Activated CD8-positive, alpha-beta T cell treated with anti-CD3 and anti-CD28 coated beads, Interleukin-2, amount 10 ng/mL, durations not matched to agents 7 days and 5 days (primary cell): ENCODE measurements around the gene KIF26B. TPM values are rescaled to one million over a fixed set of nuclear protein-coding genes. Genes with fewer than 3 reads are reported as not detected.
"Not testable (repeated sequence)": the region's sequence is repeated elsewhere in the genome, so short reads cannot be mapped to it uniquely, and the experiment has no call there.

ENCODE experiments used
- ATAC-seq: fragments of 150-1000 bp; cut with Tn5 transposase; one replicate; pipeline ENCODE4 v1.10.0; 2021; ENCODE audit warnings: moderate library complexity
- CTCF ChIA-PET: fragments of 350-600 bp; sonication (Branson Sonifier 250); formaldehyde crosslinking; loops from one replicate; lab custom pipeline; 2021; ENCODE audit warnings: antibody characterized with exemption; lab: Charles Lee
- POLR2A ChIA-PET: fragments of 350-600 bp; sonication (Branson Sonifier 250); formaldehyde crosslinking; loops from one replicate; lab custom pipeline; 2021; ENCODE audit warnings: antibody characterized with exemption; lab: Charles Lee
- DNase-seq: peaks from one replicate; pipeline ENCODE4 v3.0.0-alpha.2; 2020
- H3K27ac Mint-ChIP-seq: one replicate; pipeline ENCODE4 v1.8.0; 2021; ENCODE audit warnings: mild to moderate bottlenecking, mixed read lengths
- H3K27me3 Mint-ChIP-seq: one replicate; pipeline ENCODE4 v1.8.0; 2021; ENCODE audit warnings: low read depth, mixed read lengths
- H3K36me3 Mint-ChIP-seq: one replicate; pipeline ENCODE4 v1.8.0; 2021; ENCODE audit warnings: low read depth, mixed read lengths
- H3K4me1 Mint-ChIP-seq: one replicate; pipeline ENCODE4 v1.8.0; 2021; ENCODE audit warnings: low read depth, mixed read lengths
- H3K4me3 Mint-ChIP-seq: one replicate; pipeline ENCODE4 v1.8.0; 2021; ENCODE audit warnings: mild to moderate bottlenecking, mixed read lengths
- H3K9me3 Mint-ChIP-seq: one replicate; pipeline ENCODE4 v1.8.0; 2022; ENCODE audit warnings: mixed read lengths; ENCODE audit not compliant: insufficient read depth
- total RNA-seq, 2 experiments: library from RNA; stranded (reverse); gene quantifications; one replicate each; pipeline ENCODE4 v1.2.3, GENCODE V29; 2021

The KIF26B gene
- total RNA-seq, 2 experiments from 2014 or later = 0.03 to 0.08 TPM

GRCh38 chr1:245666412-245666811 lies 511.6 kb downstream of the KIF26B start:
- ATAC-seq (no peak), DNase-seq (no peak)
- no peak overlapping the region for H3K4me3 Mint-ChIP-seq
- no peaks in the 10 kb centered on the region for H3K36me3 Mint-ChIP-seq
- H3K27me3 Mint-ChIP-seq = no peaks in the 10 kb centered on the region
- no peak overlapping the region for H3K27ac Mint-ChIP-seq
- H3K4me1 Mint-ChIP-seq = no peaks in the 10 kb centered on the region
- no peaks in the 10 kb centered on the region for H3K9me3 Mint-ChIP-seq
- ChIA-PET POLR2A (no interaction called here), CTCF (no interaction called here)

- no peaks in the 10 kb centered on the region for H3K36me3 Mint-ChIP-seq
- H3K4me1 Mint-ChIP-seq = no peaks in the 10 kb centered on the region
- ATAC-seq (no peak), DNase-seq (no peak)
- no peak overlapping the region for H3K27ac Mint-ChIP-seq
- H3K4me3 Mint-ChIP-seq = no peak overlapping the region
- ChIA-PET CTCF (no interaction called here), POLR2A (no interaction called here)
- no peaks in the 10 kb centered on the region for H3K27me3 Mint-ChIP-seq
- H3K9me3 Mint-ChIP-seq = no peaks in the 10 kb centered on the region
Measured at GRCh38 chr1:245671349-245671748, 516.6 kb downstream of the KIF26B start.

GRCh38 chr1:245671966-245672767 lies 517.4 kb downstream of the KIF26B start:
- Mint-ChIP-seq H3K4me3 (no peak overlapping the region), H3K9me3 (no peaks in the 10 kb centered on the region), H3K36me3 (no peaks in the 10 kb centered on the region), H3K27ac (no peak overlapping the region), H3K4me1 (no peaks in the 10 kb centered on the region), H3K27me3 (no peaks in the 10 kb centered on the region)
- no peak for ATAC-seq
- POLR2A ChIA-PET = no interaction called here
- CTCF ChIA-PET = no interaction called here
- DNase-seq = no peak

- H3K27ac Mint-ChIP-seq, POLR2A ChIA-PET: not testable (repeated sequence)
Measured at GRCh38 chr1:245672836-245673656, 518.3 kb downstream of the KIF26B start.

GRCh38 chr1:245673881-245674414 lies 519.2 kb downstream of the KIF26B start:
- ATAC-seq = no peak

More at GRCh38 chr1:245672836-245673656, 518.3 kb downstream of the KIF26B start:
- ATAC-seq, H3K36me3 Mint-ChIP-seq, DNase-seq, H3K4me1 Mint-ChIP-seq, H3K27me3 Mint-ChIP-seq, H3K9me3 Mint-ChIP-seq, H3K4me3 Mint-ChIP-seq, CTCF ChIA-PET: not testable (repeated sequence)

GRCh38 chr1:245677461-245678240 lies 522.9 kb downstream of the KIF26B start:
- ATAC-seq (no peak), DNase-seq (no peak)
- no peaks in the 10 kb centered on the region for H3K4me1 Mint-ChIP-seq
- no peaks in the 10 kb centered on the region for H3K9me3 Mint-ChIP-seq
- CTCF ChIA-PET = no interaction called here
- H3K36me3 Mint-ChIP-seq = no peaks in the 10 kb centered on the region
- no peak overlapping the region for H3K4me3 Mint-ChIP-seq
- H3K27me3 Mint-ChIP-seq = no peaks in the 10 kb centered on the region
- POLR2A ChIA-PET = no interaction called here
- H3K27ac Mint-ChIP-seq = no peak overlapping the region

More at GRCh38 chr1:245673881-245674414, 519.2 kb downstream of the KIF26B start:
- DNase-seq = no peak
- POLR2A ChIA-PET = no interaction called here
- no peaks in the 10 kb centered on the region for H3K9me3 Mint-ChIP-seq
- H3K27ac Mint-ChIP-seq = no peak overlapping the region
- H3K27me3 Mint-ChIP-seq = no peaks in the 10 kb centered on the region
- H3K4me1 Mint-ChIP-seq = no peaks in the 10 kb centered on the region
- no peaks in the 10 kb centered on the region for H3K36me3 Mint-ChIP-seq
- H3K4me3 Mint-ChIP-seq = no peak overlapping the region
- CTCF ChIA-PET = no interaction called here

- Mint-ChIP-seq H3K27me3 (no peaks in the 10 kb centered on the region), H3K4me3 (no peak overlapping the region), H3K36me3 (no peaks in the 10 kb centered on the region), H3K4me1 (no peaks in the 10 kb centered on the region), H3K27ac (no peak overlapping the region), H3K9me3 (no peaks in the 10 kb centered on the region)
- CTCF ChIA-PET = no interaction called here
- no peak for ATAC-seq
- POLR2A ChIA-PET = no interaction called here
- DNase-seq = no peak
Measured at GRCh38 chr1:245678860-245679411, 524.2 kb downstream of the KIF26B start.

GRCh38 chr1:245679821-245680780 lies 525.3 kb downstream of the KIF26B start:
- H3K27me3 Mint-ChIP-seq = no peaks in the 10 kb centered on the region
- H3K9me3 Mint-ChIP-seq = no peaks in the 10 kb centered on the region
- POLR2A ChIA-PET = no interaction called here
- H3K4me1 Mint-ChIP-seq = no peaks in the 10 kb centered on the region
- H3K27ac Mint-ChIP-seq = no peak overlapping the region
- no peak for DNase-seq
- ATAC-seq = no peak
- no peaks in the 10 kb centered on the region for H3K36me3 Mint-ChIP-seq
- no peak overlapping the region for H3K4me3 Mint-ChIP-seq
- CTCF ChIA-PET = no interaction called here

GRCh38 chr1:245682638-245683628 lies 528.1 kb downstream of the KIF26B start:
- Mint-ChIP-seq H3K27ac (no peak overlapping the region), H3K36me3 (no peaks in the 10 kb centered on the region), H3K4me3 (no peak overlapping the region), H3K27me3 (no peaks in the 10 kb centered on the region), H3K9me3 (no peaks in the 10 kb centered on the region), H3K4me1 (no peaks in the 10 kb centered on the region)
- DNase-seq (no peak), ATAC-seq (no peak)
- ChIA-PET POLR2A (no interaction called here), CTCF (no interaction called here)

GRCh38 chr1:245683676-245684075 lies 528.9 kb downstream of the KIF26B start:
- CTCF ChIA-PET = no interaction called here
- no peaks in the 10 kb centered on the region for H3K27me3 Mint-ChIP-seq

More at GRCh38 chr1:245683676-245684075, 528.9 kb downstream of the KIF26B start:
- Mint-ChIP-seq H3K36me3 (no peaks in the 10 kb centered on the region), H3K4me3 (no peak overlapping the region), H3K27ac (no peak overlapping the region), H3K9me3 (no peaks in the 10 kb centered on the region), H3K4me1 (no peaks in the 10 kb centered on the region)
- ATAC-seq (no peak), DNase-seq (no peak)
- POLR2A ChIA-PET = no interaction called here
